ENCODE data around the gene CUL1.

The CUL1 gene

GRCh38 chr7:148726385-148726784, 27.7 kb downstream of the CUL1 start:
- POLR2A ChIA-PET (ENCODE audit: low non-redundant PET) = no interaction called here
- H3K27ac ChIP-seq = no peak overlapping the region
- CTCF ChIA-PET = no interaction called here

DNA sequence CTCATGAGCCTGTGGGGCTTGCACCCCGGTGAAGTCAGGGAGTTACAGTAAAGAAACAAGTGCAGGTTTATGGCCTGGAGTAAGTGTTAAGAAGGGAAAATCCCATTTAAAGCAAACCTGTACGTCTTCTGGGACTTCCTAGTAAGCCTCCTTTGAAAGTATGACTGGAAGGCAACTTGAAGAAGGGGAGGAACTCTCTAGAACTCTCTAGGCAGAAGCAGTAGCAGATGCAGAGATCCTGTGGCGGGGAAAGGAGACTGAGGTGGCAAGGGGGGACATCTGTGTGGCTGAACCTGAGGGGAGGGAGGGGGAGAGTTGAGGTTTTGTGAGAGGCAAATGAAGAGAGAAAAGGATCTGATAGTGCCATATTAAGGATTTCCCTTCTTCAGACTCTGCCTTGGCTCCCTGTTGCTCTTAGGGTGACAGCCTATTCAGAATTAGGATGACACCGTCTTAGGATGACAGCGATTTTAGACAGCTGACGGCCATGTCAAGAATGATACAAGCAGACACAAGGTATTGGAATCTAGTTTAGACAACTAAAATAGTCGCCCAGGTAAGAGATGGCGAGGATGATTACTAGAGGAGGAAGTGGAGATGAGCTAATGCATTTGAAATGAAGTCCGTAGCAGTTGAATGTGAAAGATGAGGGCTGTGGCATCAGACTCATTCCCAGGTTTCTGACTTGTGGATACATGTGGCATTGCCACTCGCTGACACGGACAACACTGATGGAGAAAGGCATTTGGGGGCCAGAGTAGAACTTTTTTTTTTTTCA, 29.0 kb downstream of the CUL1 start:
- no peak overlapping the region for H3K27ac ChIP-seq
- no peak for DNase-seq (ENCODE audit: low spot score)
- TF ChIP-seq, protein P1, sequence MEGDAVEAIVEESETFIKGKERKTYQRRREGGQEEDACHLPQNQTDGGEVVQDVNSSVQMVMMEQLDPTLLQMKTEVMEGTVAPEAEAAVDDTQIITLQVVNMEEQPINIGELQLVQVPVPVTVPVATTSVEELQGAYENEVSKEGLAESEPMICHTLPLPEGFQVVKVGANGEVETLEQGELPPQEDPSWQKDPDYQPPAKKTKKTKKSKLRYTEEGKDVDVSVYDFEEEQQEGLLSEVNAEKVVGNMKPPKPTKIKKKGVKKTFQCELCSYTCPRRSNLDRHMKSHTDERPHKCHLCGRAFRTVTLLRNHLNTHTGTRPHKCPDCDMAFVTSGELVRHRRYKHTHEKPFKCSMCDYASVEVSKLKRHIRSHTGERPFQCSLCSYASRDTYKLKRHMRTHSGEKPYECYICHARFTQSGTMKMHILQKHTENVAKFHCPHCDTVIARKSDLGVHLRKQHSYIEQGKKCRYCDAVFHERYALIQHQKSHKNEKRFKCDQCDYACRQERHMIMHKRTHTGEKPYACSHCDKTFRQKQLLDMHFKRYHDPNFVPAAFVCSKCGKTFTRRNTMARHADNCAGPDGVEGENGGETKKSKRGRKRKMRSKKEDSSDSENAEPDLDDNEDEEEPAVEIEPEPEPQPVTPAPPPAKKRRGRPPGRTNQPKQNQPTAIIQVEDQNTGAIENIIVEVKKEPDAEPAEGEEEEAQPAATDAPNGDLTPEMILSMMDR (conservative IDR thresholded peaks at IDR 0.05; ENCODE audit: low read depth) = no peak
- CTCF ChIA-PET = no interaction called here
- POLR2A ChIA-PET (ENCODE audit: low non-redundant PET) = no interaction called here

More at GRCh38 chr7:148726385-148726784, 27.7 kb downstream of the CUL1 start:
- TF ChIP-seq, protein P1 (conservative IDR thresholded peaks at IDR 0.05; ENCODE audit: low read depth) = no peak
- DNase-seq (ENCODE audit: low spot score) = no peak

- H3K27ac ChIP-seq = no peak overlapping the region
- POLR2A ChIA-PET (ENCODE audit: low non-redundant PET) = no interaction called here
- no peak for DNase-seq (ENCODE audit: low spot score)
- TF ChIP-seq, protein P1 (conservative IDR thresholded peaks at IDR 0.05; ENCODE audit: low read depth) = no peak
- CTCF ChIA-PET = interaction anchor here (0.6 kb wide), 1 partner anchor 16 kb away, joined by 3 read pairs; no protein-coding TSS in a partner anchor
Measured at GRCh38 chr7:148729984-148730733, 31.5 kb downstream of the CUL1 start.

- no peak for DNase-seq (ENCODE audit: low spot score)
- POLR2A ChIA-PET (ENCODE audit: low non-redundant PET) = no interaction called here
- TF ChIP-seq, protein P1 (conservative IDR thresholded peaks at IDR 0.05; ENCODE audit: low read depth) = no peak
- H3K27ac ChIP-seq = no peak overlapping the region
- CTCF ChIA-PET = interaction anchor here (0.6 kb wide), 1 partner anchor 27 kb away, joined by 4 read pairs; no protein-coding TSS in a partner anchor
Measured at GRCh38 chr7:148732862-148733261, 34.2 kb downstream of the CUL1 start.

DNA sequence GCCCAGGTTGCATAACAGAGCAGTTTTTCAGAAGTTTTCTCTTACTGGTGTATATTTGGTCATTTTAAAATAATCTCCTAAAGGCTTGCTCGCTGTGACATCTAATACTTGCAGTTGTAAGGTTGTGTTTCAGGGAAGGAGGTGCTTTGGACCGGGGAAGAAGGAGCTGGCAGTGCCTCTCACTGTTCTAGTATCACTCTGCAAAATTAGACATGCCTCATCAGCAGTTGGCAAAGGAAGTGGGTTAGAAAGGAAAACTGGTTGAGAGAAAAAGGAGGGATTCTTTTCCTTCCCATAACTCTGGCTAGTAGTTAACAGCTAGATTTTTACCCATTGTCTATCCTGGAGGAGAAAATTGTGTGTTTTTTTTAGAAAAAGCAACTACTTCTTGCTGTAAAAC, 34.8 kb downstream of the CUL1 start:
- POLR2A ChIA-PET (ENCODE audit: low non-redundant PET) = no interaction called here

DNA sequence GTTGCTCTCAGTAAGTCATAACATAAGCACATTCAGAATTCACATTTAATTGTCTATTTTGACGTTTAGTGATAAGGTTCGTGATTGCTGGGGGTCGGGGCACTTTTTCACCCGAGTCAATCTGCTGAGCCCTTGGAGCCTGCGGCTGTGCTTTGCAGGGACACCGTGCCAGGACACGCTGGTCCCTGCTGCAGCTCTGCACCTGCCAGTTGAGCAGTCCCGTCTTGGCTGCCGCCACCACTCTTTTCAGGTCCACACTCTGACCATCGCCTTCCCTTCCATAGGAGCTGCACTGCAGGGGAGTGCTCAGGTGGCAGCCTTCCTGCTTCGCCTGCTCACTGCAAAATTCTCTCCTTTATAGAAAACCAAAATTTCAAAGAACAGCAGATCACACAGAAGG, 36.4 kb downstream of the CUL1 start:
- POLR2A ChIA-PET (ENCODE audit: low non-redundant PET) = no interaction called here
- no peak for DNase-seq (ENCODE audit: low spot score)
- H3K27ac ChIP-seq = no peak overlapping the region
- CTCF ChIA-PET = no interaction called here
- TF ChIP-seq, protein P1 (conservative IDR thresholded peaks at IDR 0.05; ENCODE audit: low read depth) = no peak

More for the DNA sequence above, 34.8 kb downstream of the CUL1 start:
- TF ChIP-seq, protein P1 (conservative IDR thresholded peaks at IDR 0.05; ENCODE audit: low read depth) = no peak
- H3K27ac ChIP-seq = no peak overlapping the region
- CTCF ChIA-PET = no interaction called here
- no peak for DNase-seq (ENCODE audit: low spot score)
